Activated CD4-positive, alpha-beta T cell treated with anti-CD3 and anti-CD28 coated beads, Interleukin-2, Interleukin-6, amounts not matched to agents 100 ng/mL and 50 ng/mL, durations not matched to agents 16 hours and 8 hours (primary cell): ENCODE data around the gene CCDC194.

ENCODE experiments used
- DNase-seq: peaks from one replicate; pipeline ENCODE4 v3.0.0-alpha.2; 2020

CCDC194 gene, protein sequence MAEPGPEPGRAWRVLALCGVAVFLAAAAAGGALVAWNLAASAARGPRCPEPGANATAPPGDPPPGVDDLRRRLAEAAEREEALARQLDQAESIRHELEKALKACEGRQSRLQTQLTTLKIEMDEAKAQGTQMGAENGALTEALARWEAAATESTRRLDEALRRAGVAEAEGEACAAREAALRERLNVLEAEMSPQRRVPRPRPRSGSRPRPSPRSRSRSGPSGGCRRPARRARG

DNA sequence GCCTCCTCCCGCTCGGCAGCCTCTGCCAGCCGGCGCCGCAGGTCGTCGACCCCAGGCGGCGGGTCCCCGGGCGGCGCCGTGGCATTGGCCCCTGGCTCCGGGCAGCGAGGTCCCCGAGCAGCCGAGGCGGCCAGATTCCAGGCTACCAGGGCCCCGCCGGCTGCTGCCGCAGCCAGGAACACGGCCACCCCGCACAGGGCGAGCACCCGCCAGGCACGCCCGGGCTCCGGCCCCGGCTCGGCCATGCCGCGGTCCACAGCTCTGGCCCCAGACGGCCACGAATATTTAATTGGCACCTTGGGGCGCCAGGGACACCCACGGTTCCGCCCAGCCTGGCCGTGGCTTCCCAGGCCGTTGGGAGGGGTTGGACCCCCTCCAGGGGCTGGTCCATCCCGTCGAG, at the start of gene CCDC194:
Gene CCDC194 (minus strand): TSS at position 283 of the 400 bp plus-strand sequence. CDS start 38 bp downstream, at position 245.
- DNase-seq, result no peak

DNA sequence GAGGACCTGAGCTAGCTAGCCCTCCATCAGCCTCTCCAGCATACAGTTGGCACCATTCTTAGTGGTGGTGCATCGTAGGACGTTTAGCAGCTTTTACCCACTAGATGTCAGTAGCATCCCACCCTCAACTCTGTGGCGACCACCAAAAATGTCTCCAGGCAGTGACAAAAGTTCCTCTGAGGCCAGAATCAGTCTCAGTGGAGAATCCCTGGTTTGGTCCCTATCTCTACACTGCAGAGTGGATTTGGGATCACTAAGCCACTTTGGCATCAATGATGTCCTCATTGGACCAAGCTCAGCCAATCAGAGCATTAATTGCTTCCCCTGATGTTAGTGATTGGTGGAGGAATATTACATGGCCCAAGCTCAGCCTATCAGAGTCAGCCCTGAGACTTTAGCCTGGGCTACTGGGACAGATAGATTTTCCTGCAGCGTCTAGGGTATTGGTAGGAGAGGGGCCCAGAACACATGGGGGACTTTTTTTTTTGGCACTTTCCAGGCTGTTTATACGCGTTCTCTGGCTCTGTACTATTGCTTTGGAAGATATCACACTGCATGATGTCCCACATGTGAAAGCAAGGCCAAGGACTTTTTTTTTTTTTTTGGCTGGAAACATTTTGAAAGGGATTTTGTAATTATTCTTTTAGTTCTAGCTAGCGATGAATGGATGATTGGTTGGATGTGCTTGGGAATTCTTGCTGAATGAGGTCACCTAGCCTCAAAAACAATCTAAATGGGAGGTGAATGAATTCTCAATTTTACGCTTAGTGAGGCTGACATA, 47.4 kb upstream of the CCDC194 start:
- DNase-seq, result peak; percentile 42

- no peak for DNase-seq
Measured at GRCh38 chr19:17436874-17437267, 42.9 kb upstream of the CCDC194 start.

GRCh38 chr19:17436094-17436873, 42.3 kb upstream of the CCDC194 start:
- no peak for DNase-seq

GRCh38 chr19:17435218-17435617, 41.2 kb upstream of the CCDC194 start:
- no peak for DNase-seq

DNA sequence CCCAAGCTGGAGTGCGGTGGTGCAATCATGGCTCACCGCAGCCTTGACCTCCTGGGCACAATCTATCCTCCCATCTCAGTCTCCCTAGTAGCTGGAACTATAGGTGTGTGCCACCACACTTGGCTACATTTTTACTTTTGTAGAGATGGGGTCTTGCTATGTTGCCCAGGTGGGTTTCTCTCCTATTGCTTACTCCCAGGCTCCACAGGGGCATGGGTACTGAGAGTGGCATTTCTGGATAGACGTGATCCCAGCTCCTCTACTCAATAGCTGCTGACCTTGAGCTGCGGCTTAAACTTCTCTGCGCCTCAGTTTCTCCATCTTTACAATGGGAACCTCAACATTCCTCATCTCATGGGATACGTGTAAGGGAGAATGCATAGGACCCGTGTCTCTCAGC, 37.4 kb upstream of the CCDC194 start:
- no peak for DNase-seq

DNA sequence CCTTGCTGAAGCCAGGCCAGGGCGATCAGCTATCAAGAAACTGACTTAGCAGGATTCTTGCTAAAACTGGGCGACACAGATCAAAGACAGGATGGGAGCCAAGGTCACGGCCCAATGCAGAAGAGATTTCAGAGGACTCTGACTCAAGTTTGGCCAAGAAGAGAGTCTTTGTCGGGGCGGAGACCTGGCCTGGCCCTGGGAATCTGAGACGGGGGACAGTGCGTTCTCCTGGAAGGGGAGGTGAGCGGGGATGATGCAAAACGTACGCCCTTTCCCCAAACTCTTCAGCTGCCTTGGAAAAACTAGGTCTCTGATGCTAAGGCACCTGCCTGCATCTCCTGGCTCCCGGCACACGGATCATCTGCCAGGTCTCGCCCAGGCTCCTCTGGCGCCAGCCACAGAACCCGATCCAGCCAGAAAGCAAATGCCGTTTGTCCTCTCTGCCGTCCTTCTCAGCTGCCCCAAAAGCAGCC, 35.7 kb upstream of the CCDC194 start:
- no peak for DNase-seq

DNA sequence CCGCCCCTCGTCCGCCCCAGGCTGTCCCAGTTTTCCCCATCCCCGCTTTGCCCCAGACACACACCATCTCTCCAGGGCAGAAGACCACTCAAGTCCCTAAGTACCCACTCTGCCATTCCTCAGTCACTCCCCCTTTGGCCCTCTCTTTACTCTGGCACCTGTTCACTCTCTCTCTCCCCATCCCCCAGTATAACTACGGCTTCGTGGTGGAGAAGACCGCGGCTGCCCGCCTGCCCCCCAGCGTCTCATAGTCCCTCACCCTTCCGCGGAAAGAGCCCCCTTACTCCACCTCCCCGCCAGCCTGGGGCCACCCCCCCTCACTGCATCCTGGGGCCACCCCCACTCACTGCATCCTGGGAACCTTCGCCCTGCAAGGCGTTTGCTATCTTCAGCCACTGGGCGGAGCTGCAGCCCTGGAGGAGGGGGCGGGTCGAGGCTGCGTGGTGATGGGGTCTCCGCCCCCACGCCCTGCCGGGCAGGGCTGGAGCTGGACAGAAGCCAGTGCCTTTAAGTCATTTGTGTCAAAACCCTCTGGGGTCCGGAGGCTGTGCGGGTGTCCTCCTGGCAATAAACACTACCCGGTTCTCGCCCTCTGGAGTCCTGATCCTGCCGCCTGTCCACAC, 30.9 kb upstream of the CCDC194 start:
- peak; percentile 59 for DNase-seq

- no peak for DNase-seq
Measured at GRCh38 chr19:17423429-17424208, 29.6 kb upstream of the CCDC194 start.

- no peak for DNase-seq
Measured at GRCh38 chr19:17421942-17422341, 27.9 kb upstream of the CCDC194 start.

GRCh38 chr19:17420475-17420924, 26.5 kb upstream of the CCDC194 start:
- DNase-seq, result peak; percentile 41

DNA sequence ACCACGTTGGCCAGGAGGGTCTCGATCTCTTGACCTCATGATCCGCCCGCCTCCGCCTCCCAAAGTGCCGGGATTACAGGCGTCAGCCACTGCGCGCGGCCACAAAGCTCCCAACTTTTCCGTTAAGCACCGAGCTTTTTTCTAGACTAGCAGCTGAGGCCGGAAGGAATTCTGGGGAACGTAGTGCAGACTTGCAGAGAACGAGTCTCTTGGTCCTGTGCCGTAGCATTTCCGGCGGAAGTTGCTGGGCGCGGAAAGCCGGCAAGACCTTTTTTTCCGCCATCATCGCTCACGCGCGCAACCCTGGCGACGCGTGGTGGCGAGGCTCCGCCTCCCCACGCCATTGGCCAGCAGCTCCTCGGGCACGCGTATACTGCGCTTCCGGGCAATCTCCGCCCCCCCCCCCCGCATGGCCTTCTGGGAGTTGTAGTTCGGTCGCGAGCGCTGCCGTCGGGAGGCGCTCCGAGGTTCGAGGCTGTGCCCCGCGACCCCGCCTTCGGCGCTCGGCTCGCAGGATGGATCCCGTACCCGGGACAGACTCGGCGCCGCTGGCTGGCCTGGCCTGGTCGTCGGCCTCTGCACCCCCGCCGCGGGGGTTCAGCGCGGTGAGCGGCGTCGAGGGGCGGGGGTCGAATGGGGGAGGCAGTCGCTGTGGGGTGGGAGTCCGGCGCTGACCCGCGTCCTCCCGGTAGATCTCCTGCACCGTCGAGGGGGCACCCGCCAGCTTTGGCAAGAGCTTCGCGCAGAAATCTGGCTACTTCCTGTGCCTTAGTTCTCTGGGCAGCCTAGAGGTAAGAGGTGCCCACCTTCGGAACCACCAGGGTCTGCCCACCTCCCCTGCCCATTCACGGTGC, 25.9 kb upstream of the CCDC194 start, which contains the start of gene MVB12A:
Gene MVB12A (plus strand): TSS at position 427 of the 854 bp plus-strand sequence. CDS start 89 bp downstream, at position 516.
- DNase-seq, result peak; percentile 98

DNA sequence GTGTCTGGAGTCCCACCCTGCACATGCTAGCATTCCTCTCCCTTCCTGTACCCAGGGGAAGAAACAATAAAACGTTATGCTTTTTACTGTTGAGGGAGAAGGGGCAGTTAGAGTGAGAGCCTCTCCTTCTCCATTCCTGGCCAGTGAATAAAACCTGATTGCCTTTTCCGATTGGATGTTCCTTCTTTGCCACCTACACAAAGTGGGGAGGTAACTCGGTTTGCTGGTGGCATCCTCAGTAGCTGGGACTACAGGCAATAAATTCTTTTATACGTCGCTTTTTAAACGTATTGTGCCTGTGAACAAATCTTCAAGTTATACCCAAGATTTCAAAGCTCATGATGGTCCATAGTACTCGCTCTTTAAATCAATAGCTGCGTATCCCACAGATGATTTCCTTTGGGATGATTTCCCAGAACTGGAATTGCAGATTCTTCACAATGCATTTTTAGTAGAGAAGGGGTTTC, 25.2 kb upstream of the CCDC194 start:
- DNase-seq, result no peak

DNA sequence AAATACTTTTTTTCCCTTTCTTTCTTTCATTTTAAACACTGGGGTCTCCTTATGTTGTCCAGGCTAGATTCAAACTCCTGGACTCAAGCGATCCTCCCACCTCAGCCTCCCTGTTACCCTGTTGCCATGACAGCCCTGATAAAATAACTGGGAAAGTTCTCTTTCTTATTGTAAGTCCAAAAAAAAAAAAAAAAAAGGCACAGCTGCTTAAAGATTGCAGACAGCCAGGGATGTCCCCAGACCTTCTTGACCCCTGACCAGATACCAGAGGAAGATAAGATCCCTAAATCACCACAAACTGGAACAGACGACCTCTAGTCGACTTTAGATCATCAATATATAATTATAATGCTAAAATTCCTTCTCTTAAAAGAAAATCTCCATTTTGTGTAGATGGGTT, 24.7 kb upstream of the CCDC194 start:
- DNase-seq, result no peak

DNA sequence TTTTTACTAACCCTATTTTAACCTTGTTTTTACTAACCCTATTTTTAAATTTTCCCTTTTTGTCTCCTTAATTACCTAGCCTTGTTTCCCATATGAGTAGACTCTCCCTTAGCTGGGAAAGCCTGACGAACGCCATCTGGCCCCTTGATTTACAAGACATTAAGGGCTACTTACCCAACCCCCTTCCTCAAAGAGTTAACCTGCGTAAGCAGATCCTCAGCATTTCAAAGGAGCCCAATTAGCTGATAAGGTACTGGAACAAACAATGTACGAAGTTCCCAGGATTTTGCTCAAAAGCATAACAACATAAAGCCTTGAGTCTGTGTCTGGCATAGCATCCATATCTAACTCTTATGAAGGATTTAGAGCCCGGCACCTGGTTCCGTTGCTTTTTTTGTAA, 21.1 kb upstream of the CCDC194 start:
- DNase-seq, result no peak

- DNase-seq, result no peak
Measured at GRCh38 chr19:17414097-17414496, 20.1 kb upstream of the CCDC194 start.

- DNase-seq, result no peak
Measured at GRCh38 chr19:17411801-17412200, 17.8 kb upstream of the CCDC194 start.

DNA sequence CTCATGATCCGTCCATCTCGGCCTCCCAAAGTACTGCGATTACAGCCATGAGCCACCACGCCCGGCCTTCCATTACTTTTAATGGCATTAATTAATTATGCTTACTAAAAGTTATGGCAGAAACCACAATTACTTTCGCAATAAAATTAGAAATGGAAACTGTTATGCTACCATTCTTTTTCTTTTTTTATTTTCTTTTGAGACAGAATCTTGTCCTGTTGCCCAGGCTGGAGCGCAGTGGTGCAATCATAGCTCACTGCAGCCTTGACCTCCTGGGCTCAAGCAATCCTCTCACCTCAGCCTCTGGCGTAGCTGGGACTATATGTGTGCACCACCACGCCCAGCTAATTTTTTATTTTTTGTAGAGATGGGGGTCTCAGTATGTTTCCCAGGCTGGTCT, 16.0 kb upstream of the CCDC194 start:
- no peak for DNase-seq

DNA sequence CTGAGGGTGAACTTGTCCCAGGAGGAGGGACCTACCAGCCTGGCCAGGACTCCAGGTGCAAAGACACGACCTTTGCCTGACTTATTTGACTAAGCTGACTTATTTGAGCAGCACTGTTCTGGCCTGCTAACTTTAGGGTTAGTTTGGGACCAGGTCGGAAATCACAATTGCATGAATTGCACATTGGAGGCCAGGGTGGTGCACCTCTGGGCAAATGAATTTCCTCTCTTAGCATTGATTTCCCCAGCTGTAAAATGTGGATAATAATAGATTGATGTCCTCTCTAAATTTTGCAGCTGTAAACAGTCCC, 12.8 kb upstream of the CCDC194 start:
- no peak for DNase-seq

DNA sequence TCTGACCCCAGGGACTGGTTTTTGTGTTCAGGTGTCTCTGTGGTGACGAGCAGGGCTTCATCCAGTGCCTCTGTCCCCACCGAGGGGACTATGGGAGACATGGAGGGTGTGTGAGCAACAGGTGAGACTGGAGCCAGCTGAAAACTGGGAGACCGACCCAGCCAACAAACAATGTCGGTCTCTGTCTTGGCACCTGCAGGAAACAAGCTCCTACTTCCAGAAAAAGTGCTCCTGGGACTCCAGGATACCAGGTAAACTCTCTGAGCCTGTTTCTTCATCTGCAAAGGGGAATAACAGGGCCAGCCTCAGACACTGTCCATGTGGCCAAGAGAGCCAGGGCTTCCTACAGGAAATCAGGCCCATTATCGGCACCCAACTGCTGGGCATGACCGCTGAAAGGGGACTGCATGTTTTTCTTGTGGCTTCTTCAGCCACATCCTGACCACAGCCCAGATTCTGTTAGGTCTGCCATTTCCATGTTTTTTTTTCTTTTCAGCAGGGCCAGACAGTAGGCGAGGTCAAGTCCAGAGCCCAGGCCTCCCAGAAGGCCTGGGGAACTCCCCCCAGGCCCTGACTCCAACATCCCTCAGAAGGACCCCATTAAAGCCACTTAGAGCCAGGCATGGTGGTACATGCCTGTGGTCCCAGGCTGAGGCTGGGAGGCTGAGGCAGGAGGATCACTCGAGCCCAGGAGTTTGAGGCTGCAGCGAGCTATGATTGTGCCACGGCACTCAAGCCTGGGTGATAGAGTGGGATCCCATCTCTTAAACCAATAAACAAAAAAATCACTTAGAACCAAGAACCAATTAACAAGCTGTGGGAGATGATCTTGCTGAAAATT, 12.3 kb upstream of the CCDC194 start:
- peak; percentile 71 for DNase-seq
